Gastroesophageal sphincter (tissue), 4 donors: ENCODE results near the gene CRIM1. TPM values are rescaled to one million over a fixed set of nuclear protein-coding genes. Genes with fewer than 3 reads are reported as not detected.
A peak's percentile ranks its signal among the peaks of the same experiment; 100 is the strongest.

ENCODE experiments used
- ATAC-seq: fragments of 150-250 bp; one replicate; pipeline ENCODE4 v1.9.1; 2016; ENCODE audit warnings: mild to moderate bottlenecking, moderate library complexity
- H3K27ac ChIP-seq, 4 donors: fragments of 200-600 bp; sonication (generic) in 3 of 4; 1 replicate in 3 of 4; 2 replicates in 1 of 4; pipeline ENCODE4 v1.5.1; 2016 to 2019
- H3K27me3 ChIP-seq: fragments of 200-600 bp; sonication (generic); one replicate; pipeline ENCODE4 v1.5.1; 2019
- H3K36me3 ChIP-seq, 2 donors: fragments of 200-600 bp; sonication (generic); one replicate each; pipeline ENCODE4 v1.5.1; 2019; ENCODE audit warnings: control low read depth in 1 of 2
- H3K4me1 ChIP-seq, 3 donors: fragments of 200-600 bp; sonication (generic); 1 replicate in 2 of 3; 2 replicates in 1 of 3; pipeline ENCODE4 v1.5.1; 2016 to 2019; ENCODE audit warnings: control low read depth in 2 of 3
- H3K4me3 ChIP-seq, 2 donors: fragments of 200-600 bp; sonication (generic); one replicate each; pipeline ENCODE4 v1.5.1; 2019; ENCODE audit warnings: mild to moderate bottlenecking in 1 of 2, moderate library complexity in 1 of 2
- H3K9me3 ChIP-seq, 3 donors: fragments of 200-600 bp; sonication (generic); one replicate each; pipeline ENCODE4 v1.5.1; 2017 to 2019; ENCODE audit warnings: control low read depth in 2 of 3
- CTCF ChIP-seq, 4 experiments: fragments of 200-600 bp in 2 of 4; fragments of 450-650 bp in 2 of 4; sonication (generic) in 1 of 4; IDR thresholded peaks; one replicate each; pipeline ENCODE4 v1.5.1; 2017 to 2019; ENCODE audit warnings: antibody characterized with exemption in 4 of 4, mild to moderate bottlenecking in 2 of 4, moderate library complexity in 2 of 4
- EP300 ChIP-seq: sonication (generic); formaldehyde crosslinking; IDR thresholded peaks from one replicate; pipeline ENCODE4 v1.6.1; 2017; ENCODE audit warnings: antibody characterized with exemption, mild to moderate bottlenecking
- POLR2A ChIP-seq, 2 donors: fragments of 450-650 bp; IDR thresholded peaks; one replicate each; pipeline ENCODE4 v1.6.1; 2017; ENCODE audit warnings: antibody characterized with exemption in 2 of 2, mild to moderate bottlenecking in 2 of 2, moderate library complexity in 1 of 2
- POLR2AphosphoS5 ChIP-seq: sonication (generic); formaldehyde crosslinking; IDR thresholded peaks from one replicate; pipeline ENCODE4 v1.6.1; 2017; ENCODE audit warnings: antibody characterized with exemption
- WGBS, 2 donors: methylation state at CpG; one replicate each; pipeline ENCODE4 v1.1.5; 2018; ENCODE audit warnings: low coverage in 1 of 2; 5-methylcytosine and 5-hydroxymethylcytosine counted together
- total RNA-seq, 4 donors: library from RNA; depleted of rRNA; stranded (reverse); fragments of >200 nt; gene quantifications; one replicate each; pipeline ENCODE4 v1.1.0, GENCODE V29; 2016

Gene CRIM1
- total RNA-seq, 4 donors from 2014 or later: 150 to 342 (median 203) TPM

- Histone ChIP-seq H3K36me3 (peaks cover 0 to 51% of the 10 kb centered on the region in 2 donors), H3K9me3 (peaks cover 0 to 17% (median 5%) of the 10 kb centered on the region in 3 donors), H3K4me3 (no peak overlapping the region), H3K4me1 (peaks cover 9 to 18% (median 11%) of the 10 kb centered on the region in 3 donors), H3K27ac (peak overlapping the region in 2 of 4 donors; percentile 68 to 80), H3K27me3 (no peaks in the 10 kb centered on the region)
- no peak for ATAC-seq
- TF ChIP-seq EP300 (no peak), POLR2A (IDR thresholded peaks at IDR 0.05) (no peak), POLR2AphosphoS5 (no peak), CTCF (IDR thresholded peaks at IDR 0.05) (no peak)
Measured at GRCh38 chr2:36476411-36476810, 120.8 kb downstream of the CRIM1 start.

- no peaks in the 10 kb centered on the region for H3K27me3 ChIP-seq
- no peak for ATAC-seq
- 72 to 84% methylated on average over 3 of the region's 4 CpGs for WGBS, 2 donors
- peaks cover 11 to 27% (median 14%) of the 10 kb centered on the region in 3 donors for H3K4me1 ChIP-seq
- H3K27ac ChIP-seq: peak overlapping the region; percentile 13 to 84 (median 74)
- no peak overlapping the region for H3K4me3 ChIP-seq
- peaks cover 0 to 57% of the 10 kb centered on the region in 2 donors for H3K36me3 ChIP-seq
- H3K9me3 ChIP-seq: peaks cover 0 to 17% (median 5%) of the 10 kb centered on the region in 3 donors
- TF ChIP-seq EP300 (no peak), POLR2AphosphoS5 (no peak), CTCF (IDR thresholded peaks at IDR 0.05) (no peak), POLR2A (IDR thresholded peaks at IDR 0.05) (no peak)
Measured at GRCh38 chr2:36477315-36477714, 121.7 kb downstream of the CRIM1 start.

- peaks cover 0 to 17% (median 5%) of the 10 kb centered on the region in 3 donors for H3K9me3 ChIP-seq
- no peaks in the 10 kb centered on the region for H3K27me3 ChIP-seq
- no peak overlapping the region for H3K4me3 ChIP-seq
- peak overlapping the region; percentile 13 to 84 (median 74) for H3K27ac ChIP-seq
- peaks cover 11 to 31% (median 14%) of the 10 kb centered on the region in 3 donors for H3K4me1 ChIP-seq
- peak; percentile 10 for ATAC-seq
- TF ChIP-seq POLR2AphosphoS5 (no peak), CTCF (IDR thresholded peaks at IDR 0.05) (no peak), EP300 (no peak), POLR2A (IDR thresholded peaks at IDR 0.05) (no peak)
- H3K36me3 ChIP-seq: peaks cover 0 to 57% of the 10 kb centered on the region in 2 donors
- WGBS, 2 donors: 50 to 52% methylated on average over 2 of the region's 2 CpGs
Measured at GRCh38 chr2:36477746-36478145, 122.2 kb downstream of the CRIM1 start.

GRCh38 chr2:36478332-36478738 is 122.8 kb downstream of the CRIM1 start:
- H3K4me3 ChIP-seq: no peak overlapping the region
- peaks cover 0 to 17% (median 5%) of the 10 kb centered on the region in 3 donors for H3K9me3 ChIP-seq
- peaks cover 11 to 37% (median 14%) of the 10 kb centered on the region in 3 donors for H3K4me1 ChIP-seq
- H3K27me3 ChIP-seq: no peaks in the 10 kb centered on the region
- 5 to 28% methylated on average over 4 of the region's 4 CpGs for WGBS, 2 donors
- peak overlapping the region; percentile 13 to 84 (median 74) for H3K27ac ChIP-seq
- H3K36me3 ChIP-seq: peaks cover 0 to 60% of the 10 kb centered on the region in 2 donors
- TF ChIP-seq EP300: no peak
- TF ChIP-seq POLR2AphosphoS5: peak; percentile 4
- ATAC-seq: peak; percentile 76

GRCh38 chr2:36478999-36479398 is 123.4 kb downstream of the CRIM1 start:
- Histone ChIP-seq H3K9me3 (peaks cover 0 to 17% (median 5%) of the 10 kb centered on the region in 3 donors), H3K27me3 (no peaks in the 10 kb centered on the region), H3K4me1 (peaks cover 11 to 39% (median 18%) of the 10 kb centered on the region in 3 donors), H3K4me3 (no peak overlapping the region), H3K36me3 (peaks cover 0 to 67% of the 10 kb centered on the region in 2 donors), H3K27ac (peak overlapping the region; percentile 13 to 84 (median 74))
- WGBS, 2 donors: 73 to 84% methylated on average over 2 to 4 of the region's 4 CpGs
- no peak for TF ChIP-seq CTCF (IDR thresholded peaks at IDR 0.05)
- TF ChIP-seq EP300: no peak
- no peak for TF ChIP-seq POLR2AphosphoS5
- TF ChIP-seq POLR2A (IDR thresholded peaks at IDR 0.05): no peak
- no peak for ATAC-seq
